ENCODE measurements around the gene TFAP2B.

GRCh38 chr6:50824552-50824951 lies 5.9 kb downstream of the TFAP2B start:
- TF ChIP-seq POLR2A (IDR thresholded peaks at IDR 0.05) = no peak
- TF ChIP-seq EP300 (IDR thresholded peaks at IDR 0.05; ENCODE audit: low read depth) = no peak
- no peak for TF ChIP-seq CTCF (IDR thresholded peaks at IDR 0.05)
- no peak for TF ChIP-seq POLR2AphosphoS5 (IDR thresholded peaks at IDR 0.05)
